Psoas muscle (tissue), 8 donors: ENCODE results near the gene CHRNB2. TPM values are rescaled to one million over a fixed set of nuclear protein-coding genes. Genes with fewer than 3 reads are reported as not detected.

ENCODE experiments used
- ATAC-seq, 4 donors: fragments of 200-7000 bp; cut with Tn5 transposase; one replicate each; pipeline ENCODE4 v1.9.1; 2020; ENCODE audit warnings: moderate library complexity in 3 of 4, mild to moderate bottlenecking in 2 of 4
- DNase-seq, 2 donors: peaks; one replicate each; pipeline ENCODE4 v3.0.0-alpha.2; 2020
- H3K27ac ChIP-seq: fragments of 200-600 bp; one replicate; pipeline ENCODE4 v1.8.0; 2022
- H3K27me3 ChIP-seq, 3 donors: fragments of 200-600 bp in 1 of 3; one replicate each; pipeline versions ENCODE4 v1.6.1 to v1.8.0; 2013 to 2022; ENCODE audit warnings: low read length in 2 of 3, mild to moderate bottlenecking in 2 of 3, moderate library complexity in 1 of 3; ENCODE audit not compliant: insufficient read depth in 3 of 3
- H3K36me3 ChIP-seq, 2 donors: fragments of 200-600 bp in 1 of 2; one replicate each; pipeline versions ENCODE4 v1.6.1 to v1.8.0; 2013 to 2022; ENCODE audit warnings: low read depth in 1 of 2, mild to moderate bottlenecking in 1 of 2, moderate library complexity in 1 of 2; ENCODE audit not compliant: insufficient read depth in 1 of 2
- H3K4me1 ChIP-seq: fragments of 200-600 bp; one replicate; pipeline ENCODE4 v1.8.0; 2022
- H3K4me3 ChIP-seq: fragments of 200-600 bp; one replicate; pipeline ENCODE4 v1.8.0; 2022; ENCODE audit warnings: mild to moderate bottlenecking
- H3K9me3 ChIP-seq: fragments of 200-600 bp; one replicate; pipeline ENCODE4 v1.8.0; 2022
- WGBS, 3 donors: extraction: QIAGEN DNeasy Blood & Tissue Kit; methylation state at CpG; one replicate each; pipeline versions ENCODE4 v1.1.6 to v1.1.7; 2013; 5-methylcytosine and 5-hydroxymethylcytosine counted together
- intact Hi-C, 2 donors: fragments of 100-400 bp; cut with DNase I; formaldehyde crosslinking; loops; one replicate each; pipeline versions ENCODE4 v1.11.0 to v1.14.2; 2022
- polyA plus RNA-seq, 3 donors: library from polyadenylated mRNA; stranded (reverse); fragments of 200-250 nt; gene quantifications; one replicate each; pipeline ENCODE4 v1.2.3, GENCODE V29; 2013
- total RNA-seq, 4 donors: library from RNA; stranded (reverse); fragmentation: NEBNext Ultra II Directional in 2 of 4; extraction: Animal tissue kit (Norgen Biotek cat#: 25700) in 2 of 4; gene quantifications; one replicate each; pipeline versions ENCODE4 v1.2.1 to v1.2.4, GENCODE V29; 2021 to 2023
- TF ChIP-seq, protein P1 (sequence below): fragments of 200-600 bp; IDR thresholded peaks from one replicate; pipeline ENCODE4 v1.8.0; 2022; ENCODE audit warnings: antibody characterized with exemption
- donor health status: healthy with polysubstance abuse.
- donor health status: DM: no; HTN: no; CAD: no; lungs with moderate emphysema.
- donor health status: Bipolar disorder and iron deficiency.
- donor health status: healthy.
- donor health status: DM: yes; HTN: yes; CAD: no.
- donor health status: DM: no; HTN: no; CAD: no.
- donor health status: DM: no; HTN: no; CAD: no.
- donor health status: DM: yes; HTN: yes; CAD: no.

The CHRNB2 gene
- total and polyA plus RNA-seq, 7 donors, result 0.01 to 0.08 TPM; not detected in 5

DNA sequence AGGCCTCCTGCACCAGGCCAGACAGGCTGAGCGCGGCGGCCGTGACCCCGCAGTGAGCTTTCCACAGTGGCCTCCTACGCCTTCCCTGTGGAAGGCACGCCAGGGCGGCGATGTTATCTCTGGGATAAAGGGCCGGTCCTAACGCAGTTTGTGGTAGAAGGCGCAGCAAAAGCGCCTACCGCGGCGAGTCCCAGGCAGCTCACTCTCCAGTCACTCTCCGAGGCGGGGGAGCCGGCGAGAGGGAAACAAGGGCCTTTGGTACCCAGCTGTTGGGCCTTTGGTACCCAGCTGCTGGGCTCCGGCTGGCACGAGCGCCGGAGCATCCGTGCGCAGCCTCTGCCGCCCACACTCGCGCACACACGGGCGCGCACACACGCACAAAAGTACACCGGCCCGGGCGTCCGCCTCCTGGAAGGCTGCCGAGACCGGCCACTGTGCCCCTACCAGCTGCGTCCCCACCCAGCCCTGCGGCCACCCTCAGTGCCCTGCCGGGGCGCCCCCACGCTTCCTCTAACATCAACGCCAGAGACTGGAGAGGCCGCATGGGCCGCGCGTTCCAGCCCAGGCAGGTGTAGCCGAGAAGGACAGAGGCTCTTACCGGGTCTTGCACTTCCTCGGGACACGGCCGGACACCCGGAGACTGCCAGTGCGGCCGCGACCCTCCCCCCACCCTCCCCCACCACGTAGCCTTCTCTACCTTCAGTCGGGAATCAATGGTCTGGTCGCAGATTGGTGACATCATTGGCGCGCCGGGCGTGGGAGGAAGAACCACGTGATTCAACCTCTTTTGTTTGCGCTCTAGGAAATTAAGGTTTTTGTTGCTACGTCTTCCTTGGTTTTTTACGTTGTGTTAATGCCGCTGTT lies 59.9 kb downstream of the CHRNB2 start:
- Histone ChIP-seq H3K36me3 (no peaks in the 10 kb centered on the region), H3K4me3 (peak overlapping the region; percentile 75), H3K9me3 (peaks cover 3% of the 10 kb centered on the region), H3K27ac (peak overlapping the region; percentile 74), H3K4me1 (peaks cover 10% of the 10 kb centered on the region), H3K27me3 (no peaks in the 10 kb centered on the region)
- WGBS, 3 donors, result 5 to 8% (median 6%) methylated on average over 60 to 70 of the region's 70 CpGs
- TF ChIP-seq, protein P1, sequence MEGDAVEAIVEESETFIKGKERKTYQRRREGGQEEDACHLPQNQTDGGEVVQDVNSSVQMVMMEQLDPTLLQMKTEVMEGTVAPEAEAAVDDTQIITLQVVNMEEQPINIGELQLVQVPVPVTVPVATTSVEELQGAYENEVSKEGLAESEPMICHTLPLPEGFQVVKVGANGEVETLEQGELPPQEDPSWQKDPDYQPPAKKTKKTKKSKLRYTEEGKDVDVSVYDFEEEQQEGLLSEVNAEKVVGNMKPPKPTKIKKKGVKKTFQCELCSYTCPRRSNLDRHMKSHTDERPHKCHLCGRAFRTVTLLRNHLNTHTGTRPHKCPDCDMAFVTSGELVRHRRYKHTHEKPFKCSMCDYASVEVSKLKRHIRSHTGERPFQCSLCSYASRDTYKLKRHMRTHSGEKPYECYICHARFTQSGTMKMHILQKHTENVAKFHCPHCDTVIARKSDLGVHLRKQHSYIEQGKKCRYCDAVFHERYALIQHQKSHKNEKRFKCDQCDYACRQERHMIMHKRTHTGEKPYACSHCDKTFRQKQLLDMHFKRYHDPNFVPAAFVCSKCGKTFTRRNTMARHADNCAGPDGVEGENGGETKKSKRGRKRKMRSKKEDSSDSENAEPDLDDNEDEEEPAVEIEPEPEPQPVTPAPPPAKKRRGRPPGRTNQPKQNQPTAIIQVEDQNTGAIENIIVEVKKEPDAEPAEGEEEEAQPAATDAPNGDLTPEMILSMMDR, result no peak
- peak; percentile 81 to 93 (median 83) for ATAC-seq
- DNase-seq, result peak; percentile 93
- intact Hi-C loops, result no loop called here

DNA sequence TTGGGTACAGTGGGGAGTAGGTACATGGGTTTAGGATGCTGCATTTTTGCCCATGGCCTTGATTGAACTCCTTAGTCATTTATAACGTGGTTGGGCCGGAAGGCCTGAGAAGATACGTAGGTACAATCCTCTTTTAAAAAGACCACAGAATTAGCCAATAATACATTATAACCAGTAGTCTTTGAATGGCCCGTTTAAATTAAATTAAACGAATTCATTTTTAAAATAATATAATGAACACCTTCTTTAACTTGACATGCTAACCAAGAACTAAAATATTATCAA lies 60.5 kb downstream of the CHRNB2 start:
- Histone ChIP-seq H3K36me3 (no peaks in the 10 kb centered on the region), H3K27me3 (no peaks in the 10 kb centered on the region), H3K27ac (peak overlapping the region; percentile 74), H3K4me1 (peaks cover 10% of the 10 kb centered on the region), H3K4me3 (peak overlapping the region; percentile 75), H3K9me3 (peaks cover 3% of the 10 kb centered on the region)
- WGBS, 3 donors, result 35 to 43% (median 42%) methylated on average over 5 of the region's 5 CpGs
- intact Hi-C loops, result no loop called here
- no peak for DNase-seq
- ATAC-seq, result peak; percentile 15 to 48 (median 36)
- TF ChIP-seq, protein P1, result no peak

DNA sequence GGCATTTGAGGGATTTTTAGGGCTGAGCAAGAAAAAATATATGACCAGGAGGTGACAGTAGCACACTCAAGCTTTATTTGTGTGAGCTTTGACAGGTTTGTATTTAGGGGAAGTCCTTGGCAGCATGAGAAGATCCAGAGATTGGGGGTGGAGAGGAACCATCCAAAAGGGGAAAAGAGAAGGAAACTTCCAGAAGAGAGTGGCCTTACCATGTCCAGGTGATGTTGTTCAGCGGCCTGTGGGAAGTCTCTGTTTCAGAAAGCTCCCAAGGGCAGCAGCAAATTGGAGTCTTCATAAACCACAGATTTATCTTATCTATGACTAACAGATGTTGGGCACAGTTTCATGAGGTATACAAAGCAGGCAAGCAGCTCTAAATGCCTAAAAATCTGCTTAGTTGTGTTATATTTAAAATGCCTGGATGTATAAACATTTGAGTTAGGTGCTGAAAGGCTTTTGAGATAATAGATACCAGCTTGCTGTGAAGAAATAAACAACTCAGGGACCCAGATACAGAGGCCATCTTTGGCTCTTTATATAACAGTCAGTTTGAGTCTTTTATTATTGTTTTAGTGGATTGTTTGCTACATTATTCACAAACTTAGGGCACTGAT lies 61.6 kb downstream of the CHRNB2 start:
- ATAC-seq, result no peak

More for the DNA sequence above, 61.6 kb downstream of the CHRNB2 start:
- TF ChIP-seq, protein P1, result no peak
- Histone ChIP-seq H3K4me1 (peaks cover 10% of the 10 kb centered on the region), H3K4me3 (no peak overlapping the region), H3K27me3 (no peaks in the 10 kb centered on the region), H3K36me3 (no peaks in the 10 kb centered on the region), H3K27ac (no peak overlapping the region), H3K9me3 (peaks cover 3% of the 10 kb centered on the region)
- DNase-seq, result no peak
- intact Hi-C loops, result no loop called here
- WGBS, 3 donors, result 91 to 95% (median 92%) methylated on average over 1 of the region's 1 CpG

Other genes starting within 250 kb of the CHRNB2 start
- gene AQP10, start 246.7 kb upstream of the CHRNB2 start, total RNA-seq, result not detected
- gene AQP10, start 246.7 kb upstream of the CHRNB2 start, polyA plus RNA-seq, result under 1 TPM in 1 of 3 donors, not detected in 2; 0.04 TPM
- gene ATP8B2, start 242.3 kb upstream of the CHRNB2 start, total RNA-seq, result 1 to 10 TPM; 3.6 to 5.8 (median 4.0) TPM
- 1 to 10 TPM; 1.3 to 3.4 (median 2.2) TPM for gene ATP8B2, start 242.3 kb upstream of the CHRNB2 start, polyA plus RNA-seq
- gene IL6R, start 162.4 kb upstream of the CHRNB2 start, total RNA-seq, result 100 to 1,000 TPM in 1 of 4 donors, 10 to 100 TPM in 3; 32.6 to 182 (median 80.9) TPM
- gene IL6R, start 162.4 kb upstream of the CHRNB2 start, polyA plus RNA-seq, result 10 to 100 TPM; 41.7 to 97.7 (median 80.8) TPM
- under 1 TPM; 0.50 to 0.97 (median 0.68) TPM for gene TDRD10, start 65.6 kb upstream of the CHRNB2 start, total RNA-seq
- gene TDRD10, start 65.6 kb upstream of the CHRNB2 start, polyA plus RNA-seq, result 1 to 10 TPM in 1 of 3 donors, under 1 TPM in 2; 0.69 to 2.3 (median 0.99) TPM
- gene SHE, start 65.4 kb upstream of the CHRNB2 start, total RNA-seq, result 1 to 10 TPM; 5.6 to 7.4 (median 7.0) TPM
- 1 to 10 TPM; 4.0 to 6.2 (median 4.3) TPM for gene SHE, start 65.4 kb upstream of the CHRNB2 start, polyA plus RNA-seq
- gene UBE2Q1, start 9.1 kb upstream of the CHRNB2 start, total RNA-seq, result 10 to 100 TPM; 43.1 to 65.5 (median 54.8) TPM
- 10 to 100 TPM; 34.0 to 57.5 (median 50.8) TPM for gene UBE2Q1, start 9.1 kb upstream of the CHRNB2 start, polyA plus RNA-seq
- gene ADAR, start 40.4 kb downstream of the CHRNB2 start, total RNA-seq, result 10 to 100 TPM; 21.1 to 34.8 (median 25.4) TPM
- 10 to 100 TPM in 1 of 3 donors, 1 to 10 TPM in 2; 8.8 to 17.7 (median 9.1) TPM for gene ADAR, start 40.4 kb downstream of the CHRNB2 start, polyA plus RNA-seq